ENCODE measurements around the gene FFAR3. TPM values are rescaled to one million over a fixed set of nuclear protein-coding genes. Genes with fewer than 3 reads are reported as not detected.
A peak's percentile ranks its signal among the peaks of the same experiment; 100 is the strongest.
"Not testable (repeated sequence)": the region's sequence is repeated elsewhere in the genome, so short reads cannot be mapped to it uniquely, and the experiment has no call there.

The FFAR3 gene
- total and polyA plus RNA-seq, 4 experiments from 2014 or later: not detected

DNA sequence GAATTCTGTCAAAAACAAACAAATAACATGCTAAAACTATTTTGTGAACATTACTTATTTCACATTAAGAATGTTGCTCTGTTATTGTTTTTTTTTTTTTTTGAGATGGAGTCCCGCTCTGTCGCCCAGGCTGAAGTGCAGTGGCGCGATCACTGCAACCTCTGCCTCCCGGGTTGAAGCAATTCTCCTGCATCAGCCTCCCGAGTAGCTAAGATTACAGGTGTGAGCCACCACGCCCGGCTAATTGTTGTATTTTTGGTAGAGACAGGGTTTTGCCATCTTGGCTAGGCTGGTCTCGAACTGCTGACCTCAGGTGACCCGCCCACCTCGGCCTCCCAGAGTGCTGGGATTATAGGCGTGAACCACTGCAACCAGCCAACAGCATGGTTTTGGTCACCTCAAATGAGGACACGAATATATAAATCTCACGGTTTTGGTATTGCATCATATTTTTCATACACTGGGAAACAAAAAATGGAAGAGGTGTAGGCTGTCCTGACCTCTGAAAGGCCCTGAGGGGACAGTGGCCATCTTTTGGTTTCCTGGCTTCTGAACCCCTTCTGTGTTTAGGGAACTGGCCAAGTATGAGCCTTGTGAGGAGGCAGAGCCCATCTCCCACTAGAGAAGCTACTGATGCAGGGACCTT, 38.1 kb downstream of the FFAR3 start:
- Mint-ChIP-seq H3K4me3 (no peak overlapping the region), H3K27ac (no peak overlapping the region), H3K36me3 (no peaks in the 10 kb centered on the region), H3K9me3 (no peaks in the 10 kb centered on the region), H3K4me1 (no peaks in the 10 kb centered on the region), H3K27me3 (peaks cover 2% of the 10 kb centered on the region in 2 donors)
- ChIA-PET POLR2A (ENCODE audit: partially characterized antibody) (no interaction called here), CTCF (ENCODE audit: partially characterized antibody) (interaction anchor here (0.7 kb wide), 1 partner anchor 48 kb away, joined by 3 read pairs; no protein-coding TSS in a partner anchor)
- Histone ChIP-seq H3K4me3 (ENCODE audit: low read length in 2 of 2) (no peak overlapping the region), H3K36me3 (ENCODE audit: insufficient read depth, low read length) (no peaks in the 10 kb centered on the region), H3K27me3 (ENCODE audit: insufficient read depth, low read length) (no peaks in the 10 kb centered on the region), H3K4me1 (ENCODE audit: insufficient read depth, low read length) (no peaks in the 10 kb centered on the region), H3K27ac (ENCODE audit: low read depth, low read length) (no peak overlapping the region), H3K9me3 (ENCODE audit: control insufficient read depth in 1 of 2, low read length in 2 of 2) (no peaks in the 10 kb centered on the region)
- no peak for DNase-seq
- intact Hi-C loops (cut with micrococcal nuclease): no loop called here

- no peak overlapping the region for H3K27ac ChIP-seq (ENCODE audit: low read depth, low read length)
- H3K36me3 ChIP-seq (ENCODE audit: insufficient read depth, low read length): no peaks in the 10 kb centered on the region
- H3K36me3 Mint-ChIP-seq: no peaks in the 10 kb centered on the region
- H3K9me3 Mint-ChIP-seq: no peaks in the 10 kb centered on the region
- CTCF ChIA-PET (ENCODE audit: partially characterized antibody): no interaction called here
- H3K9me3 ChIP-seq (ENCODE audit: control insufficient read depth in 1 of 2, low read length in 2 of 2): no peaks in the 10 kb centered on the region
- H3K27me3 Mint-ChIP-seq: peaks cover 2% of the 10 kb centered on the region in 2 donors
- no peak overlapping the region for H3K27ac Mint-ChIP-seq
- POLR2A ChIA-PET (ENCODE audit: partially characterized antibody): no interaction called here
- no peaks in the 10 kb centered on the region for H3K4me1 ChIP-seq (ENCODE audit: insufficient read depth, low read length)
- H3K4me3 Mint-ChIP-seq: no peak overlapping the region
- intact Hi-C loops (cut with micrococcal nuclease): no loop called here
- no peak overlapping the region for H3K4me3 ChIP-seq (ENCODE audit: low read length in 2 of 2)
- no peak for DNase-seq
- no peaks in the 10 kb centered on the region for H3K27me3 ChIP-seq (ENCODE audit: insufficient read depth, low read length)
- H3K4me1 Mint-ChIP-seq: no peaks in the 10 kb centered on the region
Measured at GRCh38 chr19:35397064-35397463, 38.8 kb downstream of the FFAR3 start.

DNA sequence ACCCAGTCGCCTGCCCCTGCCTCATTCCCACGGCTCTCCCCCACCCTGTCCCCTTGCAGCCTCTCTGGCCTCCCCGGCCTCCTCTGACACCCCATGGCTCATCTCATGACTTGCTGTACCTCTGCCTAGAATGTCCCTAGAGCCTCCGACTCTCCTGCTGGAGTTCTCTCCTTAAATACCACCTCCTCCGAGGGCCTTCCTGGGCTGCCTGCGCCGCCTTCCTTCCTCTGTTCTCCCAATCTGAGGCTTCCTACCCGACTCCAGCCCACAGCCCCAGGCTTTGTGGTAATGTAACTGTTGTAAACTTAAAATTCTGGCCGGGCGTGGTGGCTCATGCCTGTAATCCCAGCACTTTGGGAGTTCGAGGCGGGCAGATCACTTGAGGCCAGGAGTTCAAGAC, 40.3 kb downstream of the FFAR3 start:
- Histone ChIP-seq H3K4me3 (ENCODE audit: low read length in 2 of 2) (no peak overlapping the region), H3K27ac (ENCODE audit: low read depth, low read length) (no peak overlapping the region), H3K9me3 (ENCODE audit: control insufficient read depth in 1 of 2, low read length in 2 of 2) (no peaks in the 10 kb centered on the region), H3K36me3 (ENCODE audit: insufficient read depth, low read length) (no peaks in the 10 kb centered on the region), H3K27me3 (ENCODE audit: insufficient read depth, low read length) (no peaks in the 10 kb centered on the region), H3K4me1 (ENCODE audit: insufficient read depth, low read length) (no peaks in the 10 kb centered on the region)
- no peaks in the 10 kb centered on the region for H3K9me3 Mint-ChIP-seq
- H3K4me3 Mint-ChIP-seq: no peak overlapping the region
- peaks cover 0 to 4% (median 0%) of the 10 kb centered on the region in 4 donors for H3K4me1 Mint-ChIP-seq
- H3K36me3 Mint-ChIP-seq: no peaks in the 10 kb centered on the region
- H3K27me3 Mint-ChIP-seq: peaks cover 2% of the 10 kb centered on the region in 2 donors
- CTCF ChIA-PET (ENCODE audit: partially characterized antibody): no interaction called here
- no peak for DNase-seq
- POLR2A ChIA-PET (ENCODE audit: partially characterized antibody): no interaction called here
- intact Hi-C loops (cut with micrococcal nuclease): no loop called here
- H3K27ac Mint-ChIP-seq: no peak overlapping the region

DNA sequence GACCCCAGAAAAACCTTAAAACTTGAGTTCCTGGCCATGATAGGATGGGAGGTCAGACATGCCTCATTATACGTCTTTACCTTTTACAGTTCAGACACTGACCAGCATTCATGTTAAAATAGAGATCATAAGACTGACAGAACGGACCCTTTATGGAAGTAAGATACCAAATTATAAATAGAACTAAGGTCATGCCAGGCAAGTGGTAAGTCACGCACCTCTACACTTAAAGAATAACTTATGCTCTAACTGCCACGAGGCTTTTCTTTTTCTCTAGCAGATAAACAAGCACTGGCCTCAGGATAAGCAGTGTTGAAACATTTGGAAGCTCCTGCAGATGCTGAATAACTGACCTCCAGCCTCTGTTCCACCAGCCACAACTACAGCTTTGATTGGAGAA, 41.0 kb downstream of the FFAR3 start:
- intact Hi-C loops (cut with micrococcal nuclease): no loop called here
- ChIA-PET CTCF (ENCODE audit: partially characterized antibody) (no interaction called here), POLR2A (ENCODE audit: partially characterized antibody) (no interaction called here)
- Mint-ChIP-seq H3K36me3 (no peaks in the 10 kb centered on the region), H3K27me3 (peaks cover 2% of the 10 kb centered on the region in 2 donors), H3K4me1 (peaks cover 0 to 6% (median 0%) of the 10 kb centered on the region in 4 donors), H3K9me3 (no peaks in the 10 kb centered on the region), H3K4me3 (no peak overlapping the region), H3K27ac (no peak overlapping the region)
- DNase-seq: no peak
- no peak overlapping the region for H3K27ac ChIP-seq (ENCODE audit: low read depth, low read length)
- H3K27me3 ChIP-seq (ENCODE audit: insufficient read depth, low read length): no peaks in the 10 kb centered on the region
- no peak overlapping the region for H3K4me3 ChIP-seq (ENCODE audit: low read length in 2 of 2)
- H3K9me3 ChIP-seq (ENCODE audit: control insufficient read depth in 1 of 2, low read length in 2 of 2): no peaks in the 10 kb centered on the region
- no peaks in the 10 kb centered on the region for H3K36me3 ChIP-seq (ENCODE audit: insufficient read depth, low read length)
- no peaks in the 10 kb centered on the region for H3K4me1 ChIP-seq (ENCODE audit: insufficient read depth, low read length)

GRCh38 chr19:35399948-35400772, 41.9 kb downstream of the FFAR3 start:
- ChIA-PET POLR2A (ENCODE audit: partially characterized antibody) (no interaction called here), CTCF (ENCODE audit: partially characterized antibody) (no interaction called here)
- H3K27ac ChIP-seq (ENCODE audit: low read depth, low read length): no peak overlapping the region
- intact Hi-C loops (cut with micrococcal nuclease): no loop called here
- DNase-seq: no peak
- no peaks in the 10 kb centered on the region for H3K9me3 ChIP-seq (ENCODE audit: control insufficient read depth in 1 of 2, low read length in 2 of 2)
- H3K27ac Mint-ChIP-seq: peak overlapping the region in 1 of 7 donors; percentile 77
- no peak overlapping the region for H3K4me3 Mint-ChIP-seq
- H3K36me3 ChIP-seq (ENCODE audit: insufficient read depth, low read length): no peaks in the 10 kb centered on the region
- H3K36me3 Mint-ChIP-seq: no peaks in the 10 kb centered on the region
- H3K9me3 Mint-ChIP-seq: no peaks in the 10 kb centered on the region
- peaks cover 0 to 6% (median 0%) of the 10 kb centered on the region in 4 donors for H3K4me1 Mint-ChIP-seq
- H3K4me3 ChIP-seq (ENCODE audit: low read length in 2 of 2): no peak overlapping the region
- no peaks in the 10 kb centered on the region for H3K27me3 ChIP-seq (ENCODE audit: insufficient read depth, low read length)
- no peaks in the 10 kb centered on the region for H3K4me1 ChIP-seq (ENCODE audit: insufficient read depth, low read length)
- peaks cover 2% of the 10 kb centered on the region in 2 donors for H3K27me3 Mint-ChIP-seq

GRCh38 chr19:35400773-35401100, 42.5 kb downstream of the FFAR3 start:
- Mint-ChIP-seq H3K27ac (no peak overlapping the region), H3K9me3 (no peaks in the 10 kb centered on the region)
- H3K4me1 ChIP-seq (ENCODE audit: insufficient read depth, low read length): no peaks in the 10 kb centered on the region

GRCh38 chr19:35401416-35401815, 43.2 kb downstream of the FFAR3 start:
- intact Hi-C loops (cut with micrococcal nuclease); H3K9me3 Mint-ChIP-seq: not testable (repeated sequence)

More at GRCh38 chr19:35400773-35401100, 42.5 kb downstream of the FFAR3 start:
- no peak for DNase-seq
- Histone ChIP-seq H3K27me3 (ENCODE audit: insufficient read depth, low read length) (no peaks in the 10 kb centered on the region), H3K4me3 (ENCODE audit: low read length in 2 of 2) (no peak overlapping the region), H3K36me3 (ENCODE audit: insufficient read depth, low read length) (no peaks in the 10 kb centered on the region), H3K9me3 (ENCODE audit: control insufficient read depth in 1 of 2, low read length in 2 of 2) (no peaks in the 10 kb centered on the region), H3K27ac (ENCODE audit: low read depth, low read length) (no peak overlapping the region)
- peaks cover 0 to 6% (median 0%) of the 10 kb centered on the region in 4 donors for H3K4me1 Mint-ChIP-seq
- H3K27me3 Mint-ChIP-seq: peaks cover 2% of the 10 kb centered on the region in 2 donors
- H3K36me3 Mint-ChIP-seq: no peaks in the 10 kb centered on the region
- ChIA-PET CTCF (ENCODE audit: partially characterized antibody) (interaction anchor here (0.6 kb wide), 1 partner anchor 487 kb away, joined by 3 read pairs; no protein-coding TSS in a partner anchor), POLR2A (ENCODE audit: partially characterized antibody) (no interaction called here)
- intact Hi-C loops (cut with micrococcal nuclease): no loop called here
- no peak overlapping the region for H3K4me3 Mint-ChIP-seq

More at GRCh38 chr19:35401416-35401815, 43.2 kb downstream of the FFAR3 start:
- H3K36me3 Mint-ChIP-seq; H3K27me3 ChIP-seq (ENCODE audit: insufficient read depth, low read length); H3K4me1 ChIP-seq (ENCODE audit: insufficient read depth, low read length); H3K27ac Mint-ChIP-seq; H3K36me3 ChIP-seq (ENCODE audit: insufficient read depth, low read length); H3K27ac ChIP-seq (ENCODE audit: low read depth, low read length); CTCF ChIA-PET (ENCODE audit: partially characterized antibody); POLR2A ChIA-PET (ENCODE audit: partially characterized antibody); DNase-seq; H3K4me3 ChIP-seq (ENCODE audit: low read length in 2 of 2); H3K27me3 Mint-ChIP-seq; H3K9me3 ChIP-seq (ENCODE audit: control insufficient read depth in 1 of 2, low read length in 2 of 2); H3K4me3 Mint-ChIP-seq; H3K4me1 Mint-ChIP-seq: not testable (repeated sequence)
